GM11168 (cell line): ENCODE results near the gene HS6ST1.

Source experiments
- in situ Hi-C: fragments of 300-500 bp; cut with MboI; formaldehyde crosslinking; loops from one replicate; pipeline ENCODE4 v1.12.0; 2022; ENCODE audit warnings: low sequenced_read_pairs; ENCODE audit not compliant: unreplicated experiment

HS6ST1 gene

DNA sequence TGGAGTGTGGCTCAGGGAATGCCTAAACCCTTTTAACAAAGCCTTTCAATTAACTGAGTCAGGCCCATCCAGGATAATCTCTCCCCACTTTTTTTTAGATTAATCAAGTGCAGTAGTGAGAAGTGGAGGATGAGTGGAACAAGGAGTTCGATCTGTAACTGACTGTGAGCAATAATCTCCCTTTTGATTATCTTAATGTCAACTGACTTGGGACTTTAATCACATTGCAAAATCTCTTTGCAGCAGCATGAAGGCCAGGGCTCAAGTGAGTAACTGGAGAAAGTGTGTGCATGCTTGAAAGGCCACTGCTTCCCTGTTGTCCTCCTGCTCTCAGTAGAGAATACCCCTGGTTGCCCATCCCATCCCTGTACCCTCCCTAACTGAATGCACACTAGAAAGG, 32.1 kb upstream of the HS6ST1 start:
- in situ Hi-C loops: no loop called here

DNA sequence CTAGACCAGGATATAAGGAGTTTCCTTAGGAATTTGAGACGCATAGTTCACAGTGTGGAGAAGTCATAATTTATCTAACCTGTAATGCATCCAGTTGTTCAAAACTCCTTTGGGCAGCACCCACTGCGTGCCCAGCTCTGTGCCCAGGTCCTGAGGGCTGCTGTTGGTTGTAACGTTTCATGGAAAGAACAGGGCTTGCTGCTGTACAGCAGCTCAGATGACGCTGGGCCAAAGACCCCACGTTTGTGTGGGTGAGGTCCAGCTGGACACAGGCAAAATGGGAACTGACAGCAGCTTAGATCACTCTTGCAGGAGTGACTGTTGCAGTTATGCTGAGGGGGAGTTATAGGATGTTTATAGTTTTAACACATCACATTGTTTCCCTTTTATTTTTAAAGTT, 30.0 kb upstream of the HS6ST1 start:
- in situ Hi-C loops: no loop called here

DNA sequence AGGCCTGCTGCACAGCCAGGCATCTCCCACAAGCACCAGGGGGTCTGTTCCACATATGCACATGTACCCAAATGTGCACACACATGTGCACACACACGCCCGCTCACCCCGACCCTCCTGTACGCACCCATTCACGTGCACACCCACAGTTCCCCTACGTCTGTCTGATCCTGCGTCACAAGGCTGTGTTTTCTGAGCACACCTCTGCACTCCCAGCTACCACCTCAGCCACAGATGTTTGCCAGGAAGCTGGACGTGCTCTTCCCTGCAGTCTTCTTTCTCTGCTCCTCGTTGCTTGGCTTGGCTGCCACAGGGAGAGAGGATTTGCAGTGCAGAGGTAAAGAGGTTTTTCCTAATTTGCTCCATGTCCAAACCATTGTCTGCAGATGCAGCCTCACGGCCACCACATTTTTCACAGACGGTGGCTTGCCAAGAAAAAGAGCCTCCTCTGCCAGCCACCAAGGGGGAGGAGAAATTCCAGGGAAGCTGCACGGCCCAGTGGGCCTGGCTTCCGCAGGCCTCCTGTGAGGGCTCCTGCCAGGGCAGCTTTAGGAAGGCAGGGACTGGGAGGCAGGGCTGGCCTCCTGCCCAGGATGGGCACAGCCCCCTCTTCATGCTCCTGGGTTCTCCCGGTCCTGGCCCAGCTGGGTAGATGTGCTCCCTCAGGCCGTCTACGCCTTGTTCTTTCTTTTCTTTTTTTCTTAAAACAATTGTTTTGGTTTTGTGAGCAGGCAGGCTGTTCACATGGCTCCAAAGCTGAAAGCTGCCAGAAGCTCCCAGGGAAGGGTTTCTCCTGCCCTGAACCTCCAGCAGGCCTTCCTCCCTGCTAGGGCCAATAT, 29.3 kb upstream of the HS6ST1 start:
- in situ Hi-C loops: no loop called here

DNA sequence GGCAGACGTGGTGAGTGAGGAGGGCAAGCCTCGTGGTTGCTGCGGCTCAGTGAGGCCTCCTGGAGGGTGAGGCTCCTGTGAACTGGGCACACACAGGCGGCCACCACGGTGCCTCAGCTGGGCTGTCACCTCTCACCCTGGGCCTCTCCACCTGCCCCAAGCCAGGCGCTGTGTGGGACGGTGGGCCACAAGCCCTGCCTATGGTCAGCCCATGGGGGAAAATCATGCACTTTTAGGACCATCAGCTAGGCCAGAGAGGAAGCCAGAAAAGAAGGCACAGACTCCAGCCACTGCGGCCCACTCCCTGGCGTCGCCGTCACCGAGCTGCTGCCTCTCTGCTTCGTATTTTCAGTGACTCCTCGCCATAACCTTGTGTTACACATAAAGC, 28.5 kb upstream of the HS6ST1 start:
- in situ Hi-C loops: no loop called here

DNA sequence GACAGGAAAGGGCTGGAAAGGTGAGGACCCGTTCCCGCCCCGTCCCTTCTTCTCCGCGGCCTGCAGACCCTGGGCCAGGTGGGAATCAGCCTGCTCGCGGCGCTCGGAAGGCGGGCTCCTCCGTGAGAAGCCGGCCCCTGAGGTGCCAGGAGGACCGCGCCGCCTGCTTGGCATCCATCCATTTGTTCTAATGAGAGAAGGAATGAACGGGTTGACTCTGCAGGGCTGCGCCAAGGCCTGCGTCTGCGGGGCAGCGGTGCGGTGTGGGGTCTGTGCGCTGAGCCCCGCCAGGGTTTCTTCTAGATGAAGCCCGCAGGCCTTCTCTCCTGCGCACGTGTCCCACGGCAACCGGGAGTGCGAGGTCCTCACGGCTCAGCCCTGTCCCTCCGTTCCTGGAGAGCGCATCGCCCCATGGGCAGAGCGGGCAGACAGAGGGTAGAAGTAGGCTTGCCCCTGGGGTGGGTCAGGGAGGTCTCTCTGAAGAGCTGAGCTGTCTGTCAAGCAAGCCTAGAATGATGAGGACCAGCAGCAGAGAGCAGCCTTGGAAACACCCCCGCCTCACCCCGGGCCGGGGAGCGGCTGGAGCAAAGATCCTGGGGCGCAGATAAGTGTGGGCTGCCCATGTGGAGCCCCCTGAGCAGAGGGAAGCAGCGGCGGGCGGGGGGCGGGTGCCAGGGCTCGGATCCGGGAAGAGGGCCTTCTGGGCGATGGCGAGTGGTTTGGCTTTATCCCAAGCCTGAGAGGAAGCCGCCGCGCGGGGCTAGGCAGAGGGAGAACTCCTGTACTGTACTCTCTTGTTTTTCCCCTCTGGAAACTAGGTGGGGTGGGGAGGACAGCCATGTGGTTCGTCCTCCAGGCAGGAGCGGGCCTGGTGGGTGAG, 27.9 kb upstream of the HS6ST1 start:
- in situ Hi-C loops: no loop called here

DNA sequence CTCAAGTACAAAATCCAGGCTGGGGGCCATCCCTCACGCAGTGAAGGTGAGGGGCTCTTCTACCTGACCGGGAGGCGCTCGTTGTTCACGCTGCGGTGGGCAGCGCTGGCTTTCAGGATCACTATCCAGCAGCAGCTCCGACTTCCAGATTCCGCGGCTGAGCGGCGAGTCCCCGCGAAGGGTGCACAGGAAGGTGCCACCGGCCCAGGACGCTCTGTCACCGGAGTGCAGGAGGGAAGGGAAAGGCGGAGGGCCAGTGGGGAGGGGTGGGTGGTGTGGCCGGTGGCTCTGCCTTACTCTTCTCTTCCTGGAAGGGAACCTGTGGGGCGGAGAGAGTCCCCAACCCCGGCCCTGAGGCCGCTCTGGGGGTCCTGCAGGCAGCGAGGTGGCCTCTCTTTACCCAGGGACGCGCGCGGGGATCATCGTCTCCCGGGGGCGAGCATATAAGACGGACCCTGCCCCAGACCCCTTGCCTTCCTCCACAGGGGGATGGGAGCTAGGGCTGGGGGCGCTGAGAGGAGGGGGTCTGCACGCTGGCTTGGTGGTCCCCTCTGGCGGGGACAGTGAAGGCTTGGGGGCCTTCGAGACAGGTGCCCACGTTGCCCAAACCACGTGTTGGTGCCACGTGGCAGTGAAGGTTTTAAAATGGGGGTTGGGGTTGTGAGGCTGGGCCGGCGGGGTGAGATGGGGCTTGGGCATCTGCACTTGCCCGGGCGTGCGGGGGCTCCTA, 26.9 kb upstream of the HS6ST1 start:
- in situ Hi-C loops: no loop called here

DNA sequence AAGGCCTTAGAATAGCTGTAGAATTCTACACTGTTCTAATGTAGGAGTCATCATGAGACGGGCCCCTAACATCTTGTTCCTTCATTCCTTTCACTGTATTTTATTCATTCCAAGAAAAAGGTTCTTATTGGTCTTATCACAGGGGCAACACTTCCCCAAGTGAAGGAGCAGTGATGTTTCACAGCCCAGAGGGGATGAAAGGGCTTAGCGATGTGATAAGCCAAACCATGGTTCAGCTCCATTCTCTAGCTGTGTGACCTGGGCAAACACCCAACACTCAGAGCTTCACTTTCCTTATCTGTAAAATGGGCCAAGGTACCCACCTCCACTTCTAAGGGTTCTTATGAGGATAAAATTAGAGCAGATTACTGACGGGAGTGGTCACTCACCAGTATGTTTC, 25.4 kb upstream of the HS6ST1 start:
- in situ Hi-C loops: no loop called here

DNA sequence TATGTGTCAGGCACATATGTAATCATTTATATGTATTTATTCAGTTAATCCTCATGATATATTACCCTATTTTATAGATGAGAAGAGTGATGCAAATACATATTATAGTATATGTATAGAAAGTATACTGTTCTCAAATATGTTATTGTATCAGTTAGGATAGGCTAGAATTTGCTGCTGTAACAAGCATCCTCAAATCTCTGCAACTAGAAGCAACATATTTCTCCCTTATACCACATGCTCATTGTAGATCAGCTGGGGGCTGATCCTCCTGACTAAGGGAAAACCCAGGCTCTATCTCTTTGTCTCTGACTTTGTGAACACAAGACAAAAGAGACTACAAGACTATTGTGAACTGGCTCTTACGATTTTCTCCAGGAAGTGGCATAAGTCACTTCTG, 24.8 kb upstream of the HS6ST1 start:
- in situ Hi-C loops: no loop called here

DNA sequence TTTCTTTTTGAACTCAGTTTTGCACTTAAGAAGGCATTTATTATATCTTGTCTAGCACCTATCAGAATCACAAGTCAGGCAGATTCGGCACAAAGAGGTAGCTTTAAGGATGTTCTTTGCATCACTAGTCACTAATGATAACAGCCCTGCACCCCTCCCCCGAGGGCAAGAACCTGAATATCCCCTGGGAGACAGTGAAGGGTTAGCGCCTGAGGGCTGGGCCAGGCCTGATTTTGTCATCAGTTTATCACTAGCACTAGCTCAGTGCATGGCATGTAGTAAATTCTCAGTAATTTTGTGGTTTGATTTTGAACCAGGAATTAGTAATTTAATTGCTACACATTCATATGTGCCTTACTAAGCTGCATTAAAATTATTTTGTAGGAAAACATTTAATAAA, 23.9 kb upstream of the HS6ST1 start:
- in situ Hi-C loops: no loop called here

DNA sequence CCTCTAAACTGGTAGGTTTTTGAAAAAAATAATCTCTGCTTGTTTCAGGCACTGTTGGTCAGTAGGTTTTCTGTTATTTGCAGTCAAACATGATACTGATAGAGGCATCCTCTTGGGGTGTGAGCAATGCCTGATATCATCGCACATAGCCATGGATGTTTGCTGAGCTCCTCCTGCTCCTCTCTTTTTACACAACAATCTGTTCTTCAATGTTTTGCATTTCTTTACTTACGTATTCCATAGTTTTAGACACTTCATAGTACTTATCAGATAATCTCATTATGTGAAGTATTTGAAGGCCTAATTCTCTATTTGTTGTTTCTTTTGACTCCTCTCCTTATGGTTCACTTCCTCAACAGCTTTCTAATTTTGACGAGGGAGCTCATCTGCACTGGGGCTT, 23.0 kb upstream of the HS6ST1 start:
- in situ Hi-C loops: no loop called here

DNA sequence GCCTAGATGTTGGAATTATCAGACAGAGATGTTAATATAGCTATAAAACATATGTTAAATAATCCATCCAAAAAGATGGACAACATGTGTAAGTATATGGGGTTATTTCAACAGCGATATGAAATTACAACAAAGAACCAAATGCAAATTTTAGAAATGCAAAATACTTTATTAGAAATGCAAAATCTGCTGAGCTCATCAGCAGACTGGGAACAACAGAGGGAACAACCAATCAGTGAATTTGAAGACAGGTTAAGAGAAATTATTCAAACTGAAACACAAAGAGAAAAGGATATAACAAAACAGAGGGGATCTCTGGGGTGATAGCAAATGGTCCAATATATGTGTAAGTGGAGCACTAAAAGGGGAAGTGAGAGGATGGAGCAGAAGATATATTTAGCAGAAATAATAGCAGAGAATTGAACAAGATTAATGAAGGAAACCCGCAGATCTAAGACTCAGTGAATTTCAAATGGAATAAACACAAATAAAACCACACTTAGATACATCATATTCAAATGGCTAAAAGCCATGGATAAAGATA, 13.5 kb upstream of the HS6ST1 start:
- in situ Hi-C loops: no loop called here

DNA sequence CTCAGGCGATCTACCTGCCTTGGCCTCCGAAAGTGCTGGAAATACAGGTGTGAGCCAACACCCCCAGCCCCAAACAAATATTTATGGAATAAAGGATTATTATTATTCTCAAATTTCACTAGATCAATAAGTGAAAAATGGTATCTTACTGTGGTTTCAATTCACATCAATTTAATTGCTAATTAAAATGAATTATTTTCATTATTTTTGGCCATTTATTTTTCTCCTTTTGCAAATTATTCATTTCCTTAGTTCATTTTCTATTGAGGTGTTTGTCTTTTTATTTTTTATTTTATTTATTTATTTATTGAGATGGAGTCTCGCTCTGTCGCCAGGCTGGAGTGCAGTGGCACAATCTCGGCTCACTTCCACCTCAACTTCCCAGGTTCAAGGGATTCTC, 11.9 kb upstream of the HS6ST1 start:
- in situ Hi-C loops: no loop called here

DNA sequence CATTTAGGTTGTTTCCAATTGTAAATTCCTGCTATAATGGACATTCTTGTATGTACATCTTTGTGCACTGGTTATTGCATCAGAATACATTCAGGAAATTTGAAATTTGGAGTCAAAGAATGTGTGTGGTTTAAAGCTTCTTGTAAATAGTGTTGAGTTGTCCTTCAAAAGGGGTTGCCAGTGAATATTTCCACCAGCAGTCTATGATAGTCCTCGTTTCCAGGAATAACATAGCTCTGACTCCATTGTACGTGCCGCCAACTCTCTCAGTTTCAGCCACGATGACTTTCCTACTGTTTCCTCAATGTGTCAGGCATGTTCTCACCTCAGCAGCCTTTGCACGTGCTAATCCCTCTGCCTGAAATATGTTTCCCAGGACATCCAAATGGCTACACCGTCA, 10.9 kb upstream of the HS6ST1 start:
- in situ Hi-C loops: no loop called here

DNA sequence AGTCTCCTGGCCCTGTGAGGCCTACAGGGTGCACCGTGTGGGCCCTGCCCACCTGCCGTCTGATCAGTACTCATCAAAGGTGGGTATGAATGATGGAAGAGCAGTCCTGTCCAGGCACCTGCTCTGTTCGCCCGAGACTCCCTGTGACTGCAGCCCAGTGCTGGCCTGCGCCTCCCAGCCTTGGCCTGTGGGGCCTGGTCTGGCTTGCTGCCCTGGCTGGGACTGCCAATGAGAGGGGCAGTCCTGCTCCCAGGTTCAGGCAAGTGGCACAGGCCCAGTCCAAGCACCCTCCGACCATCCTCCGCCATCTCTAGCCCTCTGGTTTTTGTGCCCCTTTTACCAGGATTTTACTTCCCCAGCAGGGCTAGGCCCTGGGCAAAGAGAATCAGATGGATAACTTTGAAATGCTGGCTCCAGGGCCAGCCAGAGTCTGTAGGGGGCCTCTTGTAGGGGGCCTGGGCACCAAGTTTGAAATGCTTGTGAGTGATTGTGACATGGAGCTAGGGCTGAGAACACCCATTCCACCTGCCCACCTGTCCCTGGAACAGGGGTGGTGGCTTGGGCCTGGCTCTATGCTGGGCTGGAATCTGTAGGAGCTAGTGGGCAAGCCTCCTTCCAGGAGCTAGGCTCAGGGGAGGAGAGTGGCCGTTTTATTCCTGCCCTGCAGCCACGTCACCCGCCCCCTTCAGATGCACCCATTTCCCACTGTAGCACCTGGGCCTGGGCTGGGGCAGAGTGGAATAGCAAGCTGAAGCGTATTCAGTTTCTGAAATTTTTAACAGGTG, 8.7 kb upstream of the HS6ST1 start:
- in situ Hi-C loops: no loop called here

DNA sequence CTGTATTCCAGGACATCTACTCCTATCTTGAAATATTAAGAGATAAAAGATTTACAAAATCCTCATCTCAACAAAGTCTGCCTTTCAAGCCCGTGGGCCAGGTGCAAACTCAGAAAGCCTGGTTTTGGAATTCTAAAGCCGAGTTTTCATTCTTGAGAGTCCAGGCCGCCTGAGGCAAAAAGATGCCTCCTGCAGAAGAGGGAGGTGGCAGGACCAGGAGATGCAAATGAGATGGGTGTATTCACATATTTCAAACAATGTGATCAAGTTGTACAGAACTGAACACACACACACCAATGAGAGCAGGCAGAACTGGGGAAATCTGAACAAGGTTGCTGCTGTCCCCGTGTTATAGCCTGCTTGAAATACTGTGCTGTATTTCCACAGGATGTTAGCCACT, 7.7 kb upstream of the HS6ST1 start:
- in situ Hi-C loops: no loop called here

DNA sequence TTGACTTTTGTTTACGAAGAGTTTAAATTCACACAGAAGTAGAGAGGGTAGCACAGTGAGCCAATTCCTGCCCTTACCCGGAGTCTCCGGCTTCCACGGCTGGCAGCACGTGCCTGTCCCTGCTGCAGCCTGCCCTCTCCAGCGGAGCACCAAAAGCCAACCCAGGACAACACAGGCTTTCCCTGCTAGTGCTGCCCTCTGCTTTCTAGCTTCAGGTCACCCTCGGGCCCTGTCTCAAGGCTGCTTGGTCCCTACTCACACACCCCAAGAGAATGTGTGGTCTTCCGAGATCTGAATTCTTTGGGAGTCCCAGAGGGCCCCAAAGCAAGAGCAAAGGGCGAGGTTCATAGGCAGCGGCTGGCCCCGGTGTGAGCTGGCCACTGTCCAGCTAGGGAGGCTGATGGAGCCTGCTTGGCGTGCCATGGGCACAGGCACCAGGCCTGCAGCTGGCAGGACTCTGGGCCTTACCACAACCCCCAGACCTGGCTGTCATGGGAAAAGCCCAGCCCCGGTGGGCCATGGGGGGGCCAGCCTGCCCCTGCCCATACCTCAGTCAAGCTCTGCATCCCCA, 7.0 kb upstream of the HS6ST1 start:
- in situ Hi-C loops: no loop called here

DNA sequence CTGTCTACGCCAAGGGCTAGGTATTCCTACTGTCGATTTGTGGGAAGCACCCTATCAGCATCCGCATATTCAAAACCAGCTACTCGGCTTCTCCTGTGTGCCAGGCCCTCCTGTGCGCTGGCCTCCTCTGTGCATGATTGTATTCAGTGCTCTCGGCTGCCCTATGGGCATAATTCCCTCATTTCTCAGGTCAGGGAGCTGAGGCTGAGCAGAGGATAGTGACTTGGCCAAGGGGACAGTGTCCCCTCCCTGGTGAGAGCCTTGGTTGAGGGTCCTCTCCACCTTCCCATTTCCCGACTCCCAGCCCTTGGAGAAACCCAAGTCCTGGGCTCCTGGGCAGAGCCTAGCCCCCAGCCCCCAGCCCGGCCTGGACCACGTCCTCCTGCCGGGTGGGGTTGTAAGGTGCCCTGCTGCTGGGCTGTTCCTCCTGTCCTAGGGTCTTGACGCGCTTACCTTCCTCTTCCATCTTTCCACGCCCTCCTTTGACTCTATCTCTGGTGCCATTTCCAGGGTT, 6.3 kb upstream of the HS6ST1 start:
- in situ Hi-C loops: no loop called here

DNA sequence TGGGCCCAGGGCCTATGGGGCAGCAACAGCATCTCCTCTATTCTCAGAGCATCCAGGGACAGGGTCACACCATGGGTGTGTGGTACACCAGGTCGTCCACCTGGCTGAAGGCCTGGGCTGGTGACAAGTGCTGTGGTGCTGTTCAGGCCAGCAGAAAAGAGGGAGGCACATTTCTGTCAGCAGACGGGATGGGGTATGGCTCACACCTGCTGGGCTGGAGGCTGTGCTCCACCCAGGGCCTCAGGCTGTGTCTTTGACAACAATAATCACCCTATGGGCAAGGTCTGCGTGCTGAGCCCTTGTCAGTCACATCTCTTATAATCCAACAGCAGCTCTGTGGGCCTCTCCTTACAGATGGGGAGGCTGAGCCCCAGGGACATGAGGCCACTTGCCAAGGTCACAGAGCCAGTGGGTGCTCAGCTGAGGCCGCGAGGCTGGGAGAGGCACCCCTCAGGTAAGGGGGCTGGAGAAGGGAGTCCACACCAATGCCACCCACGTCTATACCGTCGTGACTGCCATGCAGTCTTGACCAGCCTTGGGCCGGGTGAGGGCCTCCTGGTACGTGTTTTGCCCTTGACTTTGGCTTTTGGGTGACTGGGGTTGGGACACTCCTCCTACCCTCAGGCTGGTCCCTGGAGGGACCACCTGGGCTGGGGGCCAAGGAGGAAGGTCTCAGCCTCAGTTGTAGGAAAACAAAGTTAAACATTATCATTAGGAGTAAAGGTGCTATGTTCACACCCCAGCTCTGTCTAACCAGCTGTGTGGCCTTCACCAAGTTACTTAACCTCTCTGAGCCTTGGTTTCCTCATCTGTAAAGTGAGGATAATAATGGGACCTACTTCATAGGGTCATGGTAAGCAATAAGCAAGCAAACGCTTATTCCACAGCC, 5.6 kb upstream of the HS6ST1 start:
- in situ Hi-C loops: no loop called here
